ENCODE results near the gene PSMA5. TPM values are rescaled to one million over a fixed set of nuclear protein-coding genes. Genes with fewer than 3 reads are reported as not detected.

PSMA5 gene
- polyA plus RNA-seq, 1 donor from 2014 or later: 99.8 TPM

DNA sequence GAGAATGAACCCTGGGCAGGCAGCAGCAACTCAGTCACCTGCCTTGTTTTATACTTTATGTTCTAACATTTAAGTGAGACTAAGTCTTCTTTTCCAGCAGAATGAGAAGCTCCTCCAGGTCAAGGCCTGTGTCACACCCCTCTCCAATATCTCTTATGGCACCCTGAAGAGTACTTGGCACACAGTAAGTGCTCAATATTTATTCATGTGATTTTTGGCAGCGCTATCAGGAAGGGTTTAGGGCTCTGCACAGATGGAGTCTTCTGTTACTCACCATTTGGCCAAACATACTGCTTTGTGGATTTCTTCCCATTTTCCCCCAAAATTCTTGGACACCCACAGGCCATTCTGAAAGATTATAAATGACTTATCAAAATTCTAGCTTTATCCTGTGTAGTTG, 75.6 kb downstream of the PSMA5 start:
- no peaks in the 10 kb centered on the region for H4K20me1 ChIP-seq (ENCODE audit: insufficient read depth)

DNA sequence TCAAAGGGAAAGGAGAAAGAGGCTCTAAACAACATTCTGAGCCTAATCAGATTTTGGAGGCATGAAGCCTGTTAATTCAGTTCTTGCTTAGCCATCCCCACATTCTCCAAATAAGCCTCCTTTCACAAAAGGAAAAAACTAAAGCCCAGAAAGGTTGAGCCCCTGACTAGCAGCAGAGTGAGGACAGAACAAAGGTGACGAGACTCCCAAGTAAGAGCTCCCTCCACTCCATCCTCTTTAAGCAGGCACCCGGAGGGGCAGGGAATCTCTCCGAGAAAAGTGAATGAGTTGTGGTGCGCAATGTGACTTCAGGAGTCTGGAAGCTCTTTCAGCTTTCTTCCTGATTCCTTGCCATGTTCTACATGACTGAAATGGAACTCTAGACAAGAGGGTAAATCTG, 76.1 kb downstream of the PSMA5 start:
- Histone ChIP-seq H3K79me2 (replicated peaks; ENCODE audit: insufficient read depth, low read length) (no peaks in the 10 kb centered on the region), H3K27ac (ENCODE audit: low read length) (no peak overlapping the region), H4K20me1 (ENCODE audit: insufficient read depth) (no peaks in the 10 kb centered on the region), H3K9ac (ENCODE audit: low read length) (no peak overlapping the region), H3K36me3 (ENCODE audit: insufficient read depth, low read length) (no peaks in the 10 kb centered on the region), H3K27me3 (ENCODE audit: insufficient read depth, low read depth, low read length) (no peaks in the 10 kb centered on the region), H3K4me2 (ENCODE audit: low read length) (no peak overlapping the region), H2AFZ (ENCODE audit: low read depth, low read length) (no peak overlapping the region), H3K9me2 (ENCODE audit: insufficient read depth, low read length) (no peaks in the 10 kb centered on the region), H3F3A (ENCODE audit: insufficient read depth, low read length, poor library complexity, severe bottlenecking) (no peaks in the 10 kb centered on the region), H3K4me3 (ENCODE audit: low read length) (no peak overlapping the region), H3K9me3 (ENCODE audit: low read length) (no peaks in the 10 kb centered on the region)
- TF ChIP-seq REST (IDR thresholded peaks at IDR 0.05; ENCODE audit: borderline replicate concordance) (no peak), POLR2AphosphoS5 (IDR thresholded peaks at IDR 0.05) (no peak), EZH2 (IDR thresholded peaks at IDR 0.05; ENCODE audit: borderline replicate concordance, insufficient read depth, low read length, poor library complexity, severe bottlenecking) (no peak), SMC3 (conservative IDR thresholded peaks at IDR 0.05; ENCODE audit: poor library complexity) (no peak), MXI1 (conservative IDR thresholded peaks at IDR 0.05; ENCODE audit: poor library complexity, severe bottlenecking) (no peak), TAF1 (IDR thresholded peaks at IDR 0.05; ENCODE audit: low read depth) (no peak), RAD21 (conservative IDR thresholded peaks at IDR 0.05) (no peak)
- TF ChIP-seq, protein P1, sequence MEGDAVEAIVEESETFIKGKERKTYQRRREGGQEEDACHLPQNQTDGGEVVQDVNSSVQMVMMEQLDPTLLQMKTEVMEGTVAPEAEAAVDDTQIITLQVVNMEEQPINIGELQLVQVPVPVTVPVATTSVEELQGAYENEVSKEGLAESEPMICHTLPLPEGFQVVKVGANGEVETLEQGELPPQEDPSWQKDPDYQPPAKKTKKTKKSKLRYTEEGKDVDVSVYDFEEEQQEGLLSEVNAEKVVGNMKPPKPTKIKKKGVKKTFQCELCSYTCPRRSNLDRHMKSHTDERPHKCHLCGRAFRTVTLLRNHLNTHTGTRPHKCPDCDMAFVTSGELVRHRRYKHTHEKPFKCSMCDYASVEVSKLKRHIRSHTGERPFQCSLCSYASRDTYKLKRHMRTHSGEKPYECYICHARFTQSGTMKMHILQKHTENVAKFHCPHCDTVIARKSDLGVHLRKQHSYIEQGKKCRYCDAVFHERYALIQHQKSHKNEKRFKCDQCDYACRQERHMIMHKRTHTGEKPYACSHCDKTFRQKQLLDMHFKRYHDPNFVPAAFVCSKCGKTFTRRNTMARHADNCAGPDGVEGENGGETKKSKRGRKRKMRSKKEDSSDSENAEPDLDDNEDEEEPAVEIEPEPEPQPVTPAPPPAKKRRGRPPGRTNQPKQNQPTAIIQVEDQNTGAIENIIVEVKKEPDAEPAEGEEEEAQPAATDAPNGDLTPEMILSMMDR (IDR thresholded peaks at IDR 0.05; ENCODE audit: poor library complexity, severe bottlenecking): no peak

More for the DNA sequence above, 75.6 kb downstream of the PSMA5 start:
- H3K79me2 ChIP-seq (replicated peaks; ENCODE audit: insufficient read depth, low read length): no peaks in the 10 kb centered on the region
- H3K36me3 ChIP-seq (ENCODE audit: insufficient read depth, low read length): no peaks in the 10 kb centered on the region
- H3F3A ChIP-seq (ENCODE audit: insufficient read depth, low read length, poor library complexity, severe bottlenecking): no peaks in the 10 kb centered on the region
- TF ChIP-seq POLR2AphosphoS5 (IDR thresholded peaks at IDR 0.05) (no peak), TAF1 (IDR thresholded peaks at IDR 0.05; ENCODE audit: low read depth) (no peak), REST (IDR thresholded peaks at IDR 0.05; ENCODE audit: borderline replicate concordance) (no peak), EZH2 (IDR thresholded peaks at IDR 0.05; ENCODE audit: borderline replicate concordance, insufficient read depth, low read length, poor library complexity, severe bottlenecking) (no peak), EP300 (conservative IDR thresholded peaks at IDR 0.05; ENCODE audit: poor library complexity, severe bottlenecking) (no peak), MXI1 (conservative IDR thresholded peaks at IDR 0.05; ENCODE audit: poor library complexity, severe bottlenecking) (no peak), RAD21 (conservative IDR thresholded peaks at IDR 0.05) (no peak), SMC3 (conservative IDR thresholded peaks at IDR 0.05; ENCODE audit: poor library complexity) (no peak)
- TF ChIP-seq, protein P1 (IDR thresholded peaks at IDR 0.05; ENCODE audit: poor library complexity, severe bottlenecking): no peak
- H3K4me3 ChIP-seq (ENCODE audit: low read length): no peak overlapping the region
- no peaks in the 10 kb centered on the region for H3K27me3 ChIP-seq (ENCODE audit: insufficient read depth, low read depth, low read length)
- no peaks in the 10 kb centered on the region for H3K9me2 ChIP-seq (ENCODE audit: insufficient read depth, low read length)
- H3K4me2 ChIP-seq (ENCODE audit: low read length): no peak overlapping the region
- H3K27ac ChIP-seq (ENCODE audit: low read length): no peak overlapping the region
- H3K9ac ChIP-seq (ENCODE audit: low read length): no peak overlapping the region
- H3K9me3 ChIP-seq (ENCODE audit: low read length): no peaks in the 10 kb centered on the region
- no peak overlapping the region for H2AFZ ChIP-seq (ENCODE audit: low read depth, low read length)

Measured in neural cell (in vitro differentiated cells).